ENCODE data around the gene ANKRD34A. TPM values are rescaled to one million over a fixed set of nuclear protein-coding genes. Genes with fewer than 3 reads are reported as not detected.
A peak's percentile ranks its signal among the peaks of the same experiment; 100 is the strongest.

The ANKRD34A gene
- total RNA-seq, 1 experiment from 2014 or later, result 0.19 TPM

DNA sequence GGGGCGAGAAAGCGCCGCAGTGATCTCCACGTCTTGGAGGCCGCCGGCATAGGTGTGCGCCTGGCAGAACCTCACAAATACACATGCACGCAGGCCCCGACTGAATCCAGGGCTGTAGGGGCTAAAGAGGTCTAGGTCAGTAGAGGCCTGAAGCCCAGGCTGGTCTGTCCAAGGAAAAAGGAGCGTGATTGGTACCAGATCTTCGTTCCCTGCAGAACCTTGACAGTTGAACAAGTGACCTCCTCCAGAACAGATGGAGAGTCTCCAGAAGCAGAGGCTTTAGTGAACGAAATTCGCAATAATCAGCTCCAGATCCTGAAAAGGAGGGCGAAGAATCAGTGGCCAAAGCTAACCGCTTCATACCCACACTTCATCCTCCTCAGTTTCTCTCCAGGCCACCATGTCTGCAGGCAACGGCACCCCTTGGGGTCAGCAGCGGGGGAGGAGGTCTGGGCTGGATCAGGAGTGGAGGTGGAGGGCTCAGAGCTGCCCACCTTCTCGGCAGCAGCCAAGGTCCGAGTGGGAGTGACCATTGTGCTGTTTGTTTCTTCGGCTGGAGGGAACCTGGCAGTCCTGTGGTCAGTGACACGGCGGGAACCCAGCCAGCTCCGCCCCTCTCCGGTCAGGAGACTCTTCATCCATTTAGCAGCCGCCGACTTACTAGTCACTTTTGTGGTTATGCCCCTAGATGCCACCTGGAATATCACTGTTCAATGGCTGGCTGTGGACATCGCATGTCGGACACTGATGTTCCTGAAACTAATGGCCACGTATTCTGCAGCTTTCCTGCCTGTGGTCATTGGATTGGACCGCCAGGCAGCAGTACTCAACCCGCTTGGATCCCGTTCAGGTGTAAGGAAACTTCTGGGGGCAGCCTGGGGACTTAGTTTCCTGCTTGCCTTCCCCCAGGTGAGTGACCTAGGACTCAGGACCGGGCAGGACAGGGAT is 45.1 kb downstream of the ANKRD34A start:
- Mint-ChIP-seq H3K9me3 (ENCODE audit: low read depth, unreplicated experiment) (no peaks in the 10 kb centered on the region), H3K27me3 (ENCODE audit: unreplicated experiment) (no peaks in the 10 kb centered on the region), H3K27ac (ENCODE audit: unreplicated experiment) (peak overlapping the region; percentile 78), H3K4me1 (ENCODE audit: low read depth, unreplicated experiment) (peaks cover 15% of the 10 kb centered on the region), H3K4me3 (ENCODE audit: low read depth, unreplicated experiment) (peak overlapping the region; percentile 74), H3K36me3 (ENCODE audit: insufficient read depth, unreplicated experiment) (peaks cover 39% of the 10 kb centered on the region)
- DNase-seq, result peak; percentile 70
- BruUV-seq (replicated peaks), result TSS peak; percentile 37
- CTCF ChIA-PET, result interaction anchor here (0.5 to 2.0 kb wide), 9 partner anchors 8 to 117 kb away, joined by 3 to 18 read pairs (median 3); partner anchors contain the start of genes ANKRD34A, NUDT17, PIAS3 and POLR3GL
- no peak for TF ChIP-seq CTCF (IDR thresholded peaks at IDR 0.05; ENCODE audit: unreplicated experiment)
- intact Hi-C loops (cut with micrococcal nuclease; ENCODE audit: unreplicated experiment), result no loop called here

DNA sequence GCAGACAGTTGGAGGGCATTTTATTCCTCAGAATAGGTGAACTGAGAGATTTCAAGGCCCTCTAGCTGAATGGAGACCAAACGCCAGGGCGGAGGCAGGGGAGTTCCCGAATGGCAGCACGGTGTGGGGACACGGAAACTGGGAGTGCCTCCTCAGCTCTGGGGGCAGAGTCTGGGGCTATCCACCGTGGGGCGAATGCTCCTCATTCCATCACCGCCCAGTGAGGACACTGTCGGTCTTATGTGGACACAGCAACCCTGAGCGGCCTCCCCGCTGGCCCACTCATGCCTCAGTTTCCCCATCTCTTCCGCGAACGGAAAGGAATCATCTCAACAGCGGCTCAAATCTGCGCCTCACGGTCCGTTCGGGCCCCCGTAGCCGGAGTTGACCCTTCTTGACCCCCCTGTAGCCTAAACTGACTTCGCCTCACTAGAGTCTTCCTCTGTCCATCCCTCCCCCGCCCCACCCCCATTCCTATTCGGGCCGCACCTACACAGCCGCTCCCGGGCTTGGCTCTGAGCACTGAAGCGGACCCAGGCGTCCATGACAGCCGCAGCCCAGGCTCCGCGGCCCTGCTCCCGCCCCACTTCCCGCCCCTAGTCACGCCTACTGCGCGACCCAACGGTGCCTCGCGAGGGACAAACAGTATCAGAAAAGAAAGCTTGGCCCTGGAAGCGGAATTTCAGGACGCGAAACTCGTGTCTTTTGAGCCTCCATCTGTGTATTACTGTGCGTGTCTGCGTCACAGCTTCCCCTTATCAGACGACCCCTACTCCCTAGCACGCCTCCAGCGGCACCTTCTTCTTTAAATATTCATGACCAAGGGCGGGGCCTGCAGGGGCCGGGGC is 46.0 kb downstream of the ANKRD34A start, which contains the start of gene PEX11B:
Gene PEX11B (minus strand): TSS at position 574 of the 848 bp plus-strand sequence. CDS start 29 bp downstream, at position 545.
- Mint-ChIP-seq H3K4me3 (ENCODE audit: low read depth, unreplicated experiment) (peak within 1 kb of the TSS; percentile 74), H3K27ac (ENCODE audit: unreplicated experiment) (peak within 1 kb of the TSS; percentile 78), H3K27me3 (ENCODE audit: unreplicated experiment) (no peaks in the 10 kb centered on the region), H3K9me3 (ENCODE audit: low read depth, unreplicated experiment) (no peaks in the 10 kb centered on the region), H3K4me1 (ENCODE audit: low read depth, unreplicated experiment) (peaks cover 15% of the 10 kb centered on the region), H3K36me3 (ENCODE audit: insufficient read depth, unreplicated experiment) (peaks cover 39% of the 10 kb centered on the region)
- DNase-seq, result peak; percentile 90
- CTCF ChIA-PET, result interaction anchor here (0.5 to 2.0 kb wide), 6 partner anchors 9 to 73 kb away, joined by 3 to 18 read pairs (median 6); partner anchors contain the start of genes NUDT17, PIAS3 and RBM8A
- no peak for TF ChIP-seq CTCF (IDR thresholded peaks at IDR 0.05; ENCODE audit: unreplicated experiment)
- BruUV-seq (replicated peaks), result no TSS peak
- intact Hi-C loops (cut with micrococcal nuclease; ENCODE audit: unreplicated experiment), result no loop called here

DNA sequence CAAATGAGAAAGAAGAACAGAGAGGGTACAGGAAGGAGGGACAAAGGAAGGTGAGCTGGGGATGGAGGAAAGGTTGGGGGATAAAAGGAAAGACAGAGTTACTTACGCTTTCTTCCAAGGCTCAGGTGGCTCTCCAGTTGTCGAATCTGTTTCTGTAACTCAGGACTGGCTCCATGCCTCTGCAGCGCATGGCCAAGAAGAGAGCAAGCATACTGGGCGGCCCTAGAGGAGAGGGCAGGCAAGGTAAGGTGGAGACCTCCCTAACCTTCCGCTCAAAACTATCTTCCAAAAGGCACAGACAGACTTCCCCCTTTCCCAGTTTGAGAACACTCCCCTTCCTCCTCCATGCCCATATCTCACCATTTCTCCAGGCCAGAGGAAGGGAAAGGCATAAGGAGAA is 46.8 kb downstream of the ANKRD34A start:
- Mint-ChIP-seq H3K4me1 (ENCODE audit: low read depth, unreplicated experiment) (peaks cover 15% of the 10 kb centered on the region), H3K9me3 (ENCODE audit: low read depth, unreplicated experiment) (no peaks in the 10 kb centered on the region), H3K36me3 (ENCODE audit: insufficient read depth, unreplicated experiment) (peaks cover 33% of the 10 kb centered on the region), H3K27me3 (ENCODE audit: unreplicated experiment) (no peaks in the 10 kb centered on the region), H3K4me3 (ENCODE audit: low read depth, unreplicated experiment) (peak overlapping the region; percentile 74), H3K27ac (ENCODE audit: unreplicated experiment) (peak overlapping the region; percentile 78)
- DNase-seq, result no peak
- no TSS peak for BruUV-seq (replicated peaks)
- intact Hi-C loops (cut with micrococcal nuclease; ENCODE audit: unreplicated experiment), result no loop called here
- TF ChIP-seq CTCF (IDR thresholded peaks at IDR 0.05; ENCODE audit: unreplicated experiment), result no peak
- CTCF ChIA-PET, result no interaction called here

- BruUV-seq (replicated peaks), result no TSS peak
- H3K36me3 Mint-ChIP-seq (ENCODE audit: insufficient read depth, unreplicated experiment), result peaks cover 33% of the 10 kb centered on the region
- no peak for DNase-seq
- no peak for TF ChIP-seq CTCF (IDR thresholded peaks at IDR 0.05; ENCODE audit: unreplicated experiment)
- intact Hi-C loops (cut with micrococcal nuclease; ENCODE audit: unreplicated experiment), result no loop called here
- peak overlapping the region; percentile 74 for H3K4me3 Mint-ChIP-seq (ENCODE audit: low read depth, unreplicated experiment)
- no peaks in the 10 kb centered on the region for H3K27me3 Mint-ChIP-seq (ENCODE audit: unreplicated experiment)
- no peaks in the 10 kb centered on the region for H3K9me3 Mint-ChIP-seq (ENCODE audit: low read depth, unreplicated experiment)
- CTCF ChIA-PET, result interaction anchor here (0.9 to 1.1 kb wide), 2 partner anchors 11 to 19 kb away, joined by 3 read pairs; partner anchors contain the start of gene RBM8A
- H3K4me1 Mint-ChIP-seq (ENCODE audit: low read depth, unreplicated experiment), result peaks cover 15% of the 10 kb centered on the region
- H3K27ac Mint-ChIP-seq (ENCODE audit: unreplicated experiment), result no peak overlapping the region
Measured at GRCh38 chr1:145916745-145917144, 47.6 kb downstream of the ANKRD34A start.

All from Calu3 (cell line).